Measurements from ENCODE around the gene KIF11. TPM values are rescaled to one million over a fixed set of nuclear protein-coding genes. Genes with fewer than 3 reads are reported as not detected.

KIF11 gene
- total and polyA plus RNA-seq, 2 of the 13 experiments (the other 11 are each of a cell fraction or from before 2014, with no cell fraction given) = 8.7 to 38.4 TPM

DNA sequence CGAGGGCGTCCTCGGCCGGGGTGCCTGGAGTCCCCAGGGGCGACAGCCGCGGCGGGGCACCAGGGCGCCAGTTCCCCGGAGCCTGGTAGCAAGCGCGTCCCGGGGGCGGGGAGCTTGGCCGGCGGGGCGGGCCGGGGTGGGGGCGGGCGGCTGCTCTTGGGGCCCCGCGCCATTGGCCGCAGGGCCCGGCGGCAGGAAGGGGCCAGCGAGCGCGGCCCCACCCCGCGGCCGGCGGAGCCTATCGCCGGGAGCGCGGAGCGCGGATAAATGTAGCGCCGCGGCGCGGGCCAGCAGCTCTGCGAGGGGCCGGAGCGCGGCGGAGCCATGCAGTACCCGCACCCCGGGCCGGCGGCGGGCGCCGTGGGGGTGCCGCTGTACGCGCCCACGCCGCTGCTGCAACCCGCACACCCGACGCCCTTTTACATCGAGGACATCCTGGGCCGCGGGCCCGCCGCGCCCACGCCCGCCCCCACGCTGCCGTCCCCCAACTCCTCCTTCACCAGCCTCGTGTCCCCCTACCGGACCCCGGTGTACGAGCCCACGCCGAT, 96.8 kb downstream of the KIF11 start, which contains the start of gene HHEX (continued):
- TF ChIP-seq, protein P1, sequence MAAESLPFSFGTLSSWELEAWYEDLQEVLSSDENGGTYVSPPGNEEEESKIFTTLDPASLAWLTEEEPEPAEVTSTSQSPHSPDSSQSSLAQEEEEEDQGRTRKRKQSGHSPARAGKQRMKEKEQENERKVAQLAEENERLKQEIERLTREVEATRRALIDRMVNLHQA (CRISPR knock-in tag; IDR thresholded peaks at IDR 0.05) = no peak
- peak; percentile 39; the same call in 1 of the 2 replicates for TF ChIP-seq SAP130 (CRISPR knock-in tag; IDR thresholded peaks at IDR 0.05; ENCODE audit: low read depth)
- no peak for TF ChIP-seq ZFP36L1 (CRISPR knock-in tag; IDR thresholded peaks at IDR 0.05)
- peak; percentile 73 for TF ChIP-seq YY1 (IDR thresholded peaks at IDR 0.05; ENCODE audit: insufficient read depth, insufficient replicate concordance, low read depth, low read length)
- TF ChIP-seq SIN3A (IDR thresholded peaks at IDR 0.05; ENCODE audit: borderline replicate concordance, low read depth, low read length) = peak; percentile 80; the same call in 1 of the 2 replicates
- 0 out of 2 replicates have a peak, but pooled peaks have one; percentile 28 for TF ChIP-seq KDM4B (CRISPR knock-in tag; IDR thresholded peaks at IDR 0.05)
- TF ChIP-seq SP1 (IDR thresholded peaks at IDR 0.05) = no peak
- no peak; the same call in 1 of the 2 replicates for TF ChIP-seq SP1 (CRISPR knock-in tag; IDR thresholded peaks at IDR 0.05)
- TF ChIP-seq SOX5 (CRISPR knock-in tag; IDR thresholded peaks at IDR 0.05; ENCODE audit: borderline replicate concordance) = no peak
- TF ChIP-seq CCAR2 (optimal IDR thresholded peaks at IDR 0.05; ENCODE audit: low read depth, low read length) = no peak
- no peak for TF ChIP-seq ZNF432 (CRISPR knock-in tag; IDR thresholded peaks at IDR 0.05; ENCODE audit: borderline replicate concordance)
- TF ChIP-seq CBFB (CRISPR knock-in tag; IDR thresholded peaks at IDR 0.05) = no peak
- no peak for TF ChIP-seq ZNF562 (CRISPR knock-in tag; IDR thresholded peaks at IDR 0.05; ENCODE audit: borderline replicate concordance)
- no peak for TF ChIP-seq ZFP36 (IDR thresholded peaks at IDR 0.05; ENCODE audit: borderline replicate concordance, low read depth, low read length, partially characterized antibody)
- TF ChIP-seq, protein P2, sequence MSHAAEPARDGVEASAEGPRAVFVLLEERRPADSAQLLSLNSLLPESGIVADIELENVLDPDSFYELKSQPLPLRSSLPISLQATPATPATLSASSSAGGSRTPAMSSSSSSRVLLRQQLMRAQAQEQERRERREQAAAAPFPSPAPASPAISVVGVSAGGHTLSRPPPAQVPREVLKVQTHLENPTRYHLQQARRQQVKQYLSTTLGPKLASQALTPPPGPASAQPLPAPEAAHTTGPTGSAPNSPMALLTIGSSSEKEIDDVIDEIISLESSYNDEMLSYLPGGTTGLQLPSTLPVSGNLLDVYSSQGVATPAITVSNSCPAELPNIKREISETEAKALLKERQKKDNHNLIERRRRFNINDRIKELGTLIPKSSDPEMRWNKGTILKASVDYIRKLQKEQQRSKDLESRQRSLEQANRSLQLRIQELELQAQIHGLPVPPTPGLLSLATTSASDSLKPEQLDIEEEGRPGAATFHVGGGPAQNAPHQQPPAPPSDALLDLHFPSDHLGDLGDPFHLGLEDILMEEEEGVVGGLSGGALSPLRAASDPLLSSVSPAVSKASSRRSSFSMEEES (CRISPR knock-in tag; IDR thresholded peaks at IDR 0.05) = no peak
- TF ChIP-seq NFYB (CRISPR knock-in tag; IDR thresholded peaks at IDR 0.05) = peak; percentile 44
- TF ChIP-seq ZBTB21 (CRISPR knock-in tag; IDR thresholded peaks at IDR 0.05) = no peak
- no peak for TF ChIP-seq FOXA3 (CRISPR knock-in tag; IDR thresholded peaks at IDR 0.05)
- TF ChIP-seq ZNF225 (CRISPR knock-in tag; IDR thresholded peaks at IDR 0.05) = no peak
- TF ChIP-seq CHD2 (IDR thresholded peaks at IDR 0.05; ENCODE audit: low read depth, low read length) = no peak
- TF ChIP-seq, protein P3, sequence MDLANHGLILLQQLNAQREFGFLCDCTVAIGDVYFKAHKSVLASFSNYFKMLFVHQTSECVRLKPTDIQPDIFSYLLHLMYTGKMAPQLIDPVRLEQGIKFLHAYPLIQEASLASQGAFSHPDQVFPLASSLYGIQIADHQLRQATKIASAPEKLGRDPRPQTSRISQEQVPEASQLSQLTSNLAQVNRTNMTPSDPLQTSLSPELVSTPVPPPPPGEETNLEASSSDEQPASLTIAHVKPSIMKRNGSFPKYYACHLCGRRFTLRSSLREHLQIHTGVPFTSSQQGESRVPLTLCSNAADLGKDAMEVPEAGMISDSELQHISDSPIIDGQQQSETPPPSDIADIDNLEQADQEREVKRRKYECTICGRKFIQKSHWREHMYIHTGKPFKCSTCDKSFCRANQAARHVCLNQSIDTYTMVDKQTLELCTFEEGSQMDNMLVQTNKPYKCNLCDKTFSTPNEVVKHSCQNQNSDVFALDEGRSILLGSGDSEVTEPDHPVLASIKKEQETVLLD (CRISPR knock-in tag; IDR thresholded peaks at IDR 0.05; ENCODE audit: low read depth) = no peak; the same call in 1 of the 2 replicates
- TF ChIP-seq, protein P4, sequence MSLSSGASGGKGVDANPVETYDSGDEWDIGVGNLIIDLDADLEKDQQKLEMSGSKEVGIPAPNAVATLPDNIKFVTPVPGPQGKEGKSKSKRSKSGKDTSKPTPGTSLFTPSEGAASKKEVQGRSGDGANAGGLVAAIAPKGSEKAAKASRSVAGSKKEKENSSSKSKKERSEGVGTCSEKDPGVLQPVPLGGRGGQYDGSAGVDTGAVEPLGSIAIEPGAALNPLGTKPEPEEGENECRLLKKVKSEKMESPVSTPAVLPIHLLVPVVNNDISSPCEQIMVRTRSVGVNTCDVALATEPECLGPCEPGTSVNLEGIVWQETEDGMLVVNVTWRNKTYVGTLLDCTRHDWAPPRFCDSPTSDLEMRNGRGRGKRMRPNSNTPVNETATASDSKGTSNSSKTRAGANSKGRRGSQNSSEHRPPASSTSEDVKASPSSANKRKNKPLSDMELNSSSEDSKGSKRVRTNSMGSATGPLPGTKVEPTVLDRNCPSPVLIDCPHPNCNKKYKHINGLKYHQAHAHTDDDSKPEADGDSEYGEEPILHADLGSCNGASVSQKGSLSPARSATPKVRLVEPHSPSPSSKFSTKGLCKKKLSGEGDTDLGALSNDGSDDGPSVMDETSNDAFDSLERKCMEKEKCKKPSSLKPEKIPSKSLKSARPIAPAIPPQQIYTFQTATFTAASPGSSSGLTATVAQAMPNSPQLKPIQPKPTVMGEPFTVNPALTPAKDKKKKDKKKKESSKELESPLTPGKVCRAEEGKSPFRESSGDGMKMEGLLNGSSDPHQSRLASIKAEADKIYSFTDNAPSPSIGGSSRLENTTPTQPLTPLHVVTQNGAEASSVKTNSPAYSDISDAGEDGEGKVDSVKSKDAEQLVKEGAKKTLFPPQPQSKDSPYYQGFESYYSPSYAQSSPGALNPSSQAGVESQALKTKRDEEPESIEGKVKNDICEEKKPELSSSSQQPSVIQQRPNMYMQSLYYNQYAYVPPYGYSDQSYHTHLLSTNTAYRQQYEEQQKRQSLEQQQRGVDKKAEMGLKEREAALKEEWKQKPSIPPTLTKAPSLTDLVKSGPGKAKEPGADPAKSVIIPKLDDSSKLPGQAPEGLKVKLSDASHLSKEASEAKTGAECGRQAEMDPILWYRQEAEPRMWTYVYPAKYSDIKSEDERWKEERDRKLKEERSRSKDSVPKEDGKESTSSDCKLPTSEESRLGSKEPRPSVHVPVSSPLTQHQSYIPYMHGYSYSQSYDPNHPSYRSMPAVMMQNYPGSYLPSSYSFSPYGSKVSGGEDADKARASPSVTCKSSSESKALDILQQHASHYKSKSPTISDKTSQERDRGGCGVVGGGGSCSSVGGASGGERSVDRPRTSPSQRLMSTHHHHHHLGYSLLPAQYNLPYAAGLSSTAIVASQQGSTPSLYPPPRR (CRISPR knock-in tag; IDR thresholded peaks at IDR 0.05; ENCODE audit: borderline replicate concordance) = 0 out of 2 replicates have a peak, but pooled peaks have one; percentile 5
- TF ChIP-seq MLLT10 (CRISPR knock-in tag; IDR thresholded peaks at IDR 0.05) = no peak
- no peak for TF ChIP-seq ZC3H13 (CRISPR knock-in tag; IDR thresholded peaks at IDR 0.05)
- no peak for TF ChIP-seq THYN1 (CRISPR knock-in tag; IDR thresholded peaks at IDR 0.05; ENCODE audit: borderline replicate concordance, low read depth)

Measured in HepG2 (cell line).